Measurements from ENCODE around the gene SPON2.

SPON2 gene

GRCh38 chr4:1172228-1172851 lies at the start of gene SPON2:
Gene SPON2 (minus strand): TSS chr4:1172583.
- DNase-seq: no peak

GRCh38 chr4:1221155-1221870 lies 48.9 kb upstream of the SPON2 start:
- DNase-seq: no peak

- no peak for DNase-seq
Observed at GRCh38 chr4:1220566-1220965, 48.2 kb upstream of the SPON2 start.

GRCh38 chr4:1219566-1219950 lies 47.2 kb upstream of the SPON2 start:
- DNase-seq: no peak

- DNase-seq: no peak
Observed at GRCh38 chr4:1218634-1219565, 46.5 kb upstream of the SPON2 start.

- no peak for DNase-seq
Observed at GRCh38 chr4:1217366-1217765, 45.0 kb upstream of the SPON2 start.

GRCh38 chr4:1216869-1217294 lies 44.5 kb upstream of the SPON2 start:
- peak; percentile 42 for DNase-seq

GRCh38 chr4:1216076-1216614 lies 43.8 kb upstream of the SPON2 start:
- no peak for DNase-seq

- DNase-seq: no peak
Observed at GRCh38 chr4:1215141-1216075, 43.0 kb upstream of the SPON2 start.

- DNase-seq: no peak
Observed at GRCh38 chr4:1214101-1215095, 42.0 kb upstream of the SPON2 start.

- DNase-seq: no peak
Observed at GRCh38 chr4:1213336-1213995, 41.1 kb upstream of the SPON2 start.

- no peak for DNase-seq
Observed at GRCh38 chr4:1212546-1213335, 40.4 kb upstream of the SPON2 start.

- DNase-seq: no peak
Observed at GRCh38 chr4:1211891-1212545, 39.6 kb upstream of the SPON2 start.

GRCh38 chr4:1211371-1211770 lies 39.0 kb upstream of the SPON2 start:
- DNase-seq: no peak

GRCh38 chr4:1210971-1211370 lies 38.6 kb upstream of the SPON2 start:
- DNase-seq: no peak

GRCh38 chr4:1210241-1210841 lies 38.0 kb upstream of the SPON2 start:
- DNase-seq: no peak

GRCh38 chr4:1209821-1210220 lies 37.4 kb upstream of the SPON2 start:
- no peak for DNase-seq

- no peak for DNase-seq
Observed at GRCh38 chr4:1208970-1209704, 36.8 kb upstream of the SPON2 start.

Data from activated T-cell treated with anti-CD3 and anti-CD28 coated beads for 4 hours (primary cell).